HepG2 (cell line): ENCODE data around the gene RPS15A. TPM values are rescaled to one million over a fixed set of nuclear protein-coding genes. Genes with fewer than 3 reads are reported as not detected.
A peak's percentile ranks its signal among the peaks of the same experiment; 100 is the strongest.

ENCODE experiments used
- CCAR2 ChIP-seq: fragments of 200-400 bp; formaldehyde crosslinking; optimal IDR thresholded peaks from 2 replicates; pipeline ENCODE3; 2018; ENCODE audit warnings: low read depth, mild to moderate bottlenecking, low read length, moderate library complexity
- GTF3A ChIP-seq: sonication (generic); formaldehyde crosslinking; conservative IDR thresholded peaks from 2 replicates; pipeline ENCODE4 v1.4.0; 2020; ENCODE audit warnings: mild to moderate bottlenecking, missing genetic modification reagents
- NKX3-1 ChIP-seq: sonication (generic); formaldehyde crosslinking; IDR thresholded peaks from 2 replicates; pipeline ENCODE4 v1.5.0; 2020; ENCODE audit warnings: missing genetic modification reagents
- PREB ChIP-seq: sonication (generic); formaldehyde crosslinking; IDR thresholded peaks from 2 replicates; pipeline ENCODE4 v1.4.0; 2020; ENCODE audit warnings: missing genetic modification reagents
- RFXAP ChIP-seq: sonication (generic); formaldehyde crosslinking; IDR thresholded peaks from 2 replicates; pipeline ENCODE4 v1.4.0; 2020; ENCODE audit warnings: missing genetic modification reagents, borderline replicate concordance
- TAF1 ChIP-seq: sonication (generic); formaldehyde crosslinking; IDR thresholded peaks from 2 replicates; pipeline ENCODE4 v1.4.0; 2020; ENCODE audit warnings: missing genetic modification reagents
- TARDBP ChIP-seq: sonication (generic); formaldehyde crosslinking; IDR thresholded peaks from 2 replicates; pipeline ENCODE4 v1.8.0; 2022; ENCODE audit warnings: mild to moderate bottlenecking, missing genetic modification reagents
- THAP8 ChIP-seq: sonication (generic); formaldehyde crosslinking; IDR thresholded peaks from 2 replicates; pipeline ENCODE4 v1.5.1; 2020; ENCODE audit warnings: missing genetic modification reagents, mild to moderate bottlenecking, borderline replicate concordance
- ZBED4 ChIP-seq: sonication (generic); formaldehyde crosslinking; IDR thresholded peaks from 2 replicates; pipeline ENCODE4 v1.4.0; 2020; ENCODE audit warnings: missing genetic modification reagents, borderline replicate concordance
- ZBTB2 ChIP-seq: sonication (generic); formaldehyde crosslinking; IDR thresholded peaks from 2 replicates; pipeline ENCODE4 v1.8.0; 2022; ENCODE audit warnings: low read depth, missing genetic modification reagents
- ZBTB21 ChIP-seq: sonication (generic); formaldehyde crosslinking; IDR thresholded peaks from 2 replicates; pipeline ENCODE4 v1.4.0; 2020; ENCODE audit warnings: missing genetic modification reagents
- ZNF12 ChIP-seq: sonication (generic); formaldehyde crosslinking; IDR thresholded peaks from 2 replicates; pipeline ENCODE4 v1.5.0; 2020; ENCODE audit warnings: missing genetic modification reagents
- ZNF432 ChIP-seq: sonication (generic); formaldehyde crosslinking; IDR thresholded peaks from 2 replicates; pipeline ENCODE4 v1.5.0; 2020; ENCODE audit warnings: missing genetic modification reagents, mild to moderate bottlenecking, borderline replicate concordance
- ZNF614 ChIP-seq: IDR thresholded peaks from 2 replicates; pipeline ENCODE4 v1.6.1; 2018; ENCODE audit warnings: missing biosample characterization, missing genetic modification reagents, inconsistent platforms, borderline replicate concordance
- ZNF770 ChIP-seq: sonication (generic); formaldehyde crosslinking; IDR thresholded peaks from 2 replicates; pipeline ENCODE4 v1.5.0; 2020; ENCODE audit warnings: mild to moderate bottlenecking, missing genetic modification reagents
- polyA plus RNA-seq, 8 experiments: library from polyadenylated mRNA; depleted of rRNA in 3 of 8; stranded (reverse) in 7 of 8; unstranded in 1 of 8; fragments of >200 nt; fragmentation: Illumina TruSeq in 4 of 8; extraction: Trizol in 4 of 8; gene quantifications; 2 replicates each; pipeline versions ENCODE4 v1.2.1 to v1.2.3, GENCODE V29; 2011 to 2016; ENCODE audit warnings: low read depth in 4 of 8, missing spikeins in 1 of 8, mixed read lengths in 1 of 8; ENCODE audit not compliant: insufficient read depth in 1 of 8
- total RNA-seq, 5 experiments: library from RNA; depleted of rRNA; stranded (reverse); fragments of >200 nt; fragmentation: Illumina TruSeq; extraction: Trizol; gene quantifications; 2 replicates each; pipeline ENCODE4 v1.2.3, GENCODE V29; 2016; ENCODE audit warnings: low read depth in 1 of 5

The RPS15A gene
- total and polyA plus RNA-seq, 2 of the 13 experiments (the other 11 are each of a cell fraction or from before 2014, with no cell fraction given): 5,489 to 9,457 TPM

GRCh38 chr16:18801145-18801972 lies 11.2 kb upstream of the RPS15A start, which contains the start of gene ARL6IP1 (continued):
- TF ChIP-seq ZBED4 (CRISPR knock-in tag): peak; percentile 92
- peak; percentile 99 for TF ChIP-seq GTF3A (CRISPR knock-in tag)
- TF ChIP-seq CCAR2: peak; percentile 48
- TF ChIP-seq TAF1 (CRISPR knock-in tag): peak; percentile 100
- peak; percentile 49 for TF ChIP-seq ZNF12 (CRISPR knock-in tag)
- peak; percentile 92 for TF ChIP-seq NKX3-1 (CRISPR knock-in tag)
- TF ChIP-seq PREB (CRISPR knock-in tag): peak; percentile 95
- TF ChIP-seq ZBTB21 (CRISPR knock-in tag): peak; percentile 46; the same call in 1 of the 2 replicates
- TF ChIP-seq ZNF614 (CRISPR knock-in tag): peak; percentile 98
- peak; percentile 93 for TF ChIP-seq ZBTB2 (CRISPR knock-in tag)
- peak; percentile 79 for TF ChIP-seq ZNF770
- TF ChIP-seq TARDBP: peak; percentile 99
- TF ChIP-seq RFXAP (CRISPR knock-in tag): peak; percentile 99
- no peak for TF ChIP-seq ZNF432
- no peak; the same call in 1 of the 2 replicates for TF ChIP-seq THAP8 (CRISPR knock-in tag)
